DOHH2 (cell line): ENCODE data around the gene FBXO36.

ENCODE experiments used
- H3F3A ChIP-seq: fragments of 200-600 bp; sonication (generic), shearing (Covaris generic); 2 replicates; pipeline ENCODE4 v1.6.0; 2016; ENCODE audit warnings: antibody characterized with exemption, mild to moderate bottlenecking; ENCODE audit not compliant: control insufficient read depth, insufficient read depth
- H3K27ac ChIP-seq: fragments of 200-600 bp; sonication (generic); 2 replicates; pipeline ENCODE4 v1.5.1; 2014; ENCODE audit warnings: low read depth, mild to moderate bottlenecking, low read length, moderate library complexity
- H3K27me3 ChIP-seq: fragments of 200-600 bp; sonication (generic); 2 replicates; pipeline ENCODE4 v1.6.1; 2014; ENCODE audit warnings: mild to moderate bottlenecking, low read length, mixed read lengths; ENCODE audit not compliant: control insufficient read depth
- H3K36me3 ChIP-seq: fragments of 200-600 bp; sonication (generic); 2 replicates; pipeline ENCODE4 v1.6.1; 2014; ENCODE audit warnings: mild to moderate bottlenecking, low read length, moderate library complexity, mixed read lengths; ENCODE audit not compliant: control insufficient read depth
- H3K4me1 ChIP-seq: fragments of 200-600 bp; sonication (generic); 2 replicates; pipeline ENCODE4 v1.6.1; 2014; ENCODE audit warnings: mild to moderate bottlenecking, low read length, mixed read lengths; ENCODE audit not compliant: control insufficient read depth
- H3K4me2 ChIP-seq: fragments of 200-600 bp; sonication (generic); 2 replicates; pipeline ENCODE4 v1.6.0; 2014; ENCODE audit warnings: mild to moderate bottlenecking, low read length, moderate library complexity
- H3K4me3 ChIP-seq: fragments of 200-600 bp; sonication (generic); 2 replicates; pipeline ENCODE4 v1.5.1; 2014; ENCODE audit warnings: mild to moderate bottlenecking, low read length, mixed read lengths
- H3K79me2 ChIP-seq: fragments of 200-600 bp; sonication (generic); 2 replicates; pipeline ENCODE4 v1.6.1; 2014; ENCODE audit warnings: mild to moderate bottlenecking, low read length, mixed read lengths; ENCODE audit not compliant: control insufficient read depth
- H3K9me2 ChIP-seq: fragments of 200-600 bp; sonication (generic); replicated peaks from 2 replicates; pipeline ENCODE4 v1.6.1; 2014; ENCODE audit warnings: mild to moderate bottlenecking, low read length, mixed read lengths; ENCODE audit not compliant: control insufficient read depth
- H3K9me3 ChIP-seq: fragments of 200-600 bp; sonication (generic); 2 replicates; pipeline ENCODE4 v1.6.1; 2014; ENCODE audit warnings: antibody characterized with exemption, low read length, mixed read lengths; ENCODE audit not compliant: control insufficient read depth, insufficient read depth
- H4K20me1 ChIP-seq: fragments of 200-600 bp; sonication (generic); 2 replicates; pipeline ENCODE4 v1.6.0; 2014; ENCODE audit warnings: low read depth, mild to moderate bottlenecking, antibody characterized with exemption, low read length, moderate library complexity; ENCODE audit not compliant: control insufficient read depth, insufficient read depth
- CTCF ChIP-seq: fragments of 200-600 bp; sonication (generic); IDR thresholded peaks from one replicate; pipeline ENCODE4 v1.5.1; 2014; ENCODE audit warnings: antibody characterized with exemption, mild to moderate bottlenecking, low read depth, low read length; ENCODE audit not compliant: poor library complexity, severe bottlenecking
- EZH2phosphoT487 ChIP-seq: fragments of 200-600 bp; sonication (generic); IDR thresholded peaks from 2 replicates; pipeline ENCODE4 v1.6.1; 2017; ENCODE audit warnings: borderline replicate concordance, mild to moderate bottlenecking, antibody characterized with exemption, low read length, moderate library complexity, mixed read lengths

FBXO36 gene

DNA sequence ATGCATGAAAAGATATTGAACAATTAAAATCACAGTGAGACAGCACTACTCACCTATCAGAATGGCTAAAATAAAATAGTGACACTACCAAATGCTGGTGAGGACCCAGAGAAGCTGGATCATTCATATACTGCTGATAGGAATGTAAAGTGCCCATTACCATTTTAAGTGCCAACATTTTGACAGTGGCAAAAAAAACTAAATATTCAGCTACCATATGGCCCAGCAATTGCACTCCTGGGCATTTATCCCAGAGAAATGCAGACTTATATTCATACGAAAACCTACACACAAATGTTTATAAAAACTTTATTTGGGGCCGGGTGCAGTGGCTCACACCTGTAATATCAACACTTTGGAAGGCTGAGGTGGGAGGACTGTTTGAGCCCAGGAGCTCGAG, 47.6 kb downstream of the FBXO36 start:
- Histone ChIP-seq H3F3A (no peaks in the 10 kb centered on the region), H3K4me1 (no peaks in the 10 kb centered on the region), H3K79me2 (no peaks in the 10 kb centered on the region), H3K9me3 (no peaks in the 10 kb centered on the region), H4K20me1 (no peaks in the 10 kb centered on the region), H3K36me3 (no peaks in the 10 kb centered on the region), H3K4me3 (no peak overlapping the region), H3K9me2 (no peaks in the 10 kb centered on the region), H3K4me2 (no peak overlapping the region), H3K27me3 (no peaks in the 10 kb centered on the region), H3K27ac (no peak overlapping the region)
- TF ChIP-seq EZH2phosphoT487 (no peak), CTCF (no peak)

DNA sequence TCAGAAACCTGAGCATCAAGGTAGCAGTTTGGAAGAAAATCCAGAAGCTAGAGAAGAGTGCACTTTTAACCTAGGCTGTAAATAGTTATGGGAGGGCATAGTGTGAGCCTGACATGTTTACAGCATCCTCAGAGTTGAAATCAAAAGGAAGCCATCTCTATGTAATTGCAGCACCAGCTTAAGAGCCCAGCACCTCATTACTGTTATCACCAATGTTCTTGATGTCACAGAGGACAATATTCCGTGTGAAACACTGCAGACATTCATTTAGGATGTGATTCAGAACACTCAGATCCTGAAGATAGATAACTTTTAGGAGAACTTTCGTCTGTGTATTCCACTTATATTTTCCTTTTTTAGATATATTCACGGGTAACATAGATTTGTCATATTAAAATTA, 48.1 kb downstream of the FBXO36 start:
- Histone ChIP-seq H3F3A (no peaks in the 10 kb centered on the region), H3K27ac (no peak overlapping the region), H4K20me1 (no peaks in the 10 kb centered on the region), H3K4me1 (no peaks in the 10 kb centered on the region), H3K9me3 (no peaks in the 10 kb centered on the region), H3K36me3 (no peaks in the 10 kb centered on the region), H3K4me3 (no peak overlapping the region), H3K27me3 (no peaks in the 10 kb centered on the region), H3K9me2 (no peaks in the 10 kb centered on the region), H3K79me2 (no peaks in the 10 kb centered on the region), H3K4me2 (no peak overlapping the region)
- TF ChIP-seq EZH2phosphoT487 = no peak
- no peak for TF ChIP-seq CTCF

- Histone ChIP-seq H3K4me3 (no peak overlapping the region), H4K20me1 (no peaks in the 10 kb centered on the region), H3K4me2 (no peak overlapping the region), H3K79me2 (no peaks in the 10 kb centered on the region), H3K4me1 (no peaks in the 10 kb centered on the region), H3K27ac (no peak overlapping the region), H3K36me3 (no peaks in the 10 kb centered on the region), H3F3A (no peaks in the 10 kb centered on the region), H3K9me2 (no peaks in the 10 kb centered on the region), H3K9me3 (no peaks in the 10 kb centered on the region), H3K27me3 (no peaks in the 10 kb centered on the region)
- TF ChIP-seq CTCF (no peak), EZH2phosphoT487 (no peak)
Measured at GRCh38 chr2:229971298-229971790, 49.0 kb downstream of the FBXO36 start.

DNA sequence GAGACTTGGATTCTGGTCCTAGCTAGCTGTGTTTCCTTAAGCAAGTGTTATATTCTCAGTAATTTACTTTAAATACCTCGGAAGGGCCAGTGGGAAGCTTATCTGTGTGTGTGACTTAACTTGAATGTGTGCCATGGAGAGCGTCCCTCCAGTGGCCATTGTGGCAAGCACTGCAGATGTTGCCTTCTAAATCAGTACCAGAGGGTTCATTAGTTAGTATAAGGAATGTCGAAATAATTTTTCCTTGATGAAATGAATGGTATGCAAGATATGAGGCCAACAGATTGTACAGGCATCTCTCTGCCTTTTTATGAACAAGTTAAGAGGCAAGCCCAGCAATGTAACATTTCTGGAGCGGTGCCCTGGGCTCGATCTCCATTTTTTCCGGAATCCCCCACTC, 52.0 kb downstream of the FBXO36 start:
- H3K4me3 ChIP-seq = no peak overlapping the region
- H3K27ac ChIP-seq = no peak overlapping the region
- TF ChIP-seq EZH2phosphoT487 (no peak), CTCF (no peak)

More for the DNA sequence above, 52.0 kb downstream of the FBXO36 start:
- Histone ChIP-seq H3F3A (no peaks in the 10 kb centered on the region), H3K9me2 (no peaks in the 10 kb centered on the region), H3K4me2 (no peak overlapping the region), H4K20me1 (no peaks in the 10 kb centered on the region), H3K9me3 (no peaks in the 10 kb centered on the region), H3K36me3 (no peaks in the 10 kb centered on the region), H3K79me2 (no peaks in the 10 kb centered on the region), H3K27me3 (no peaks in the 10 kb centered on the region), H3K4me1 (no peaks in the 10 kb centered on the region)
